ENCODE measurements around the gene NF1. TPM values are rescaled to one million over a fixed set of nuclear protein-coding genes. Genes with fewer than 3 reads are reported as not detected.

The NF1 gene
- total and polyA plus RNA-seq, 10 donors = 3.1 to 97.7 (median 58.3) TPM

DNA sequence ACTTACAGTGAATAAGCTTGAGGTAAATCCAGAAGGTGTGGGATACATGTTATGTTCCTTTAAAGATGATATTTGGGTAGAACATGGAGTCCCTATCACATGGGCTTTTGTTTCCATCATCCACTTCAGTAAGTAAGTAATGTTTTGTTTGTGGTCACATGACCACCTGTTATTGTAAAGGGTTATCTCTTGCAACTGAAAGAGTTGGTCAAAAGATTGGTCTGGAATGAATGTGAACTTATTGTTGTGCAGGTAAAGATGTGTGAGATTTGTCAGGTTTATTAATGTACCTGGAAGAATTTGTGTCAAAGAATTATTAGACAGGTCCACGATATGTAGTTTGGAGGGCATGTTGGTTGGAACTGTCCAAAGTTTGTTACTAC lies 200.7 kb downstream of the NF1 start:
- 92 to 100% (median 95%) methylated on average over 1 of the region's 1 CpG for WGBS, 5 donors

DNA sequence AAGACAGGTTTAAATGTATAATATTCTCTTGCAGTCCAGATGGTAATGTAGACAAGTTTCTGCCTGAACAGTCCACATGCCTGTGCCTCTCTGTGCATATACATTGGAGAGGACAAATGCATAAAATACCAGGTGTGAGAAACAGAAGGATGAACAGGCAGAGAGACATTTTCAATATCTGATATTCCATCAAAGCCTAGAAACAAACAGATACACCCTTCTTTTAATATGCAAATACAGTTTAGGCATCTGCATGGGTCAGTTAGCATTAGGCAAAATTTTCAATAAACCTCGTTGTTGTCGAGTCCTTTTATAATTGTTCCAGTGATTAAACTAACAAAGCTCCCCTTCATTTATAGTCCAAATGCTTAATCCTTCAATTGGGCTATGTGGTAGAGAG lies 201.4 kb downstream of the NF1 start:
- DNase-seq = no peak
- 90 to 98% (median 93%) methylated on average over 2 of the region's 2 CpGs for WGBS, 5 donors
- no peaks in the 10 kb centered on the region for H3K9me3 ChIP-seq
- H3K36me3 ChIP-seq = peaks cover 0 to 7% (median 0%) of the 10 kb centered on the region in 6 donors
- no peaks in the 10 kb centered on the region for H3K27me3 ChIP-seq (replicated peaks in 1 of 7)
- no peak overlapping the region for H3K27ac ChIP-seq
- no peak overlapping the region for H3K4me3 ChIP-seq
- TF ChIP-seq, protein P1, sequence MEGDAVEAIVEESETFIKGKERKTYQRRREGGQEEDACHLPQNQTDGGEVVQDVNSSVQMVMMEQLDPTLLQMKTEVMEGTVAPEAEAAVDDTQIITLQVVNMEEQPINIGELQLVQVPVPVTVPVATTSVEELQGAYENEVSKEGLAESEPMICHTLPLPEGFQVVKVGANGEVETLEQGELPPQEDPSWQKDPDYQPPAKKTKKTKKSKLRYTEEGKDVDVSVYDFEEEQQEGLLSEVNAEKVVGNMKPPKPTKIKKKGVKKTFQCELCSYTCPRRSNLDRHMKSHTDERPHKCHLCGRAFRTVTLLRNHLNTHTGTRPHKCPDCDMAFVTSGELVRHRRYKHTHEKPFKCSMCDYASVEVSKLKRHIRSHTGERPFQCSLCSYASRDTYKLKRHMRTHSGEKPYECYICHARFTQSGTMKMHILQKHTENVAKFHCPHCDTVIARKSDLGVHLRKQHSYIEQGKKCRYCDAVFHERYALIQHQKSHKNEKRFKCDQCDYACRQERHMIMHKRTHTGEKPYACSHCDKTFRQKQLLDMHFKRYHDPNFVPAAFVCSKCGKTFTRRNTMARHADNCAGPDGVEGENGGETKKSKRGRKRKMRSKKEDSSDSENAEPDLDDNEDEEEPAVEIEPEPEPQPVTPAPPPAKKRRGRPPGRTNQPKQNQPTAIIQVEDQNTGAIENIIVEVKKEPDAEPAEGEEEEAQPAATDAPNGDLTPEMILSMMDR (IDR thresholded peaks at IDR 0.05 in 8 of 11, conservative IDR thresholded peaks at IDR 0.05 in 3 of 11) = no peak
- TF ChIP-seq POLR2A (IDR thresholded peaks at IDR 0.05) (no peak), POLR2AphosphoS5 (IDR thresholded peaks at IDR 0.05) (no peak)
- no peaks in the 10 kb centered on the region for H3K4me1 ChIP-seq
- intact Hi-C loops (cut with DNase I; ENCODE audit: low total_unique reads) = no loop called here

More for the DNA sequence above, 200.7 kb downstream of the NF1 start:
- TF ChIP-seq POLR2A (IDR thresholded peaks at IDR 0.05) (no peak), POLR2AphosphoS5 (IDR thresholded peaks at IDR 0.05) (no peak)
- TF ChIP-seq, protein P1 (IDR thresholded peaks at IDR 0.05 in 8 of 11, conservative IDR thresholded peaks at IDR 0.05 in 3 of 11) = no peak
- no peak for DNase-seq
- no peak overlapping the region for H3K27ac ChIP-seq
- no peaks in the 10 kb centered on the region for H3K9me3 ChIP-seq
- H3K4me3 ChIP-seq = no peak overlapping the region
- H3K36me3 ChIP-seq = peaks cover 0 to 8% (median 0%) of the 10 kb centered on the region in 6 donors
- H3K27me3 ChIP-seq (replicated peaks in 1 of 7) = no peaks in the 10 kb centered on the region
- no peaks in the 10 kb centered on the region for H3K4me1 ChIP-seq
- intact Hi-C loops (cut with DNase I; ENCODE audit: low total_unique reads) = no loop called here

DNA sequence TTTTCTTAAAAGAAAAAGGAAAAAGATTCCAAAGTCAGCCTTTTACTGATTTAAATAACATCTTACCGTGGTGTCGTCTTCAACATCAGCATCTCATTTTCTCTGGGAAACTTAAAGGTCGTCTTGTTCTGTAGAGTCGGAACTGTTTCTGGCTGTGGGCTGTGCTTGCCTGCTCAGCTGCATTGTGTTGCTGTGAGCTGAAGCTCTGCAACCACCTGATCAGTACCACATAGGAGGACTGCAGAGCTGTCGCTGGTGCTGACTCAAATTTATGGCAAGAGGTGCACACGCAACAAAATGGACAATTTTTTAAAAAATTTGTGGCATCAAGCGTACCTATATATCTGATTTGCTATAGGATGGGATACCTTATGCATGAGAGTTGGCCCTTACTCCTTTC lies 202.3 kb downstream of the NF1 start, which contains the start of gene OMG:
Gene OMG, minus strand, starts transcription at position 150 of the 400 bp plus-strand sequence. CDS start 908 bp downstream, outside the sequence.
- TF ChIP-seq POLR2A (IDR thresholded peaks at IDR 0.05) = no peak
- TF ChIP-seq, protein P1 (IDR thresholded peaks at IDR 0.05 in 8 of 11, conservative IDR thresholded peaks at IDR 0.05 in 3 of 11) = no peak
- TF ChIP-seq POLR2AphosphoS5 (IDR thresholded peaks at IDR 0.05) = no peak
- 91 to 95% (median 92%) methylated on average over 7 of the region's 7 CpGs for WGBS, 5 donors
- intact Hi-C loops (cut with DNase I; ENCODE audit: low total_unique reads) = no loop called here
- no peaks in the 10 kb centered on the region for H3K27me3 ChIP-seq (replicated peaks in 1 of 7)
- H3K4me1 ChIP-seq = peaks cover 0 to 9% (median 0%) of the 10 kb centered on the region in 6 donors
- DNase-seq = no peak
- H3K27ac ChIP-seq = no peak within 1 kb of the TSS
- peaks cover 0 to 4% (median 0%) of the 10 kb centered on the region in 6 donors for H3K36me3 ChIP-seq
- H3K9me3 ChIP-seq = no peaks in the 10 kb centered on the region
- no peak within 1 kb of the TSS for H3K4me3 ChIP-seq

DNA sequence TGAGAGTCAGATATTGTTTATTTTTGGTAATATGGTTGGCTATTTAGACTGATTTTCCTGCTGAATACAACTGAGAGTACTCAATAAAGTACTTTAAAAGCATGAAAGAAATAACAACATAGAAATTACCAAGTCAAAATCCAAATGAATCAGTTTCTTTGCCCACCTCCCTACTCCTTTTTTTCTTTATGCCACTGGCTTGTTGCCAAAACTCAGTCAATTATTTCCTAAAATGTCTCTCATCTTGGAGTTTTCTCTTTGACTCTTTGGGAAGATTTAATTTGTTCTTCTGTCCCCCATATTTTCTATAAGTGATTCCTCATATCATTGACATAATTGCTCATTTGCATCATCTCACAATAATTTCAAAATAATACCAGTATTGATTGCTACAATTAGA lies 204.8 kb downstream of the NF1 start:
- TF ChIP-seq POLR2AphosphoS5 (IDR thresholded peaks at IDR 0.05) (no peak), POLR2A (IDR thresholded peaks at IDR 0.05) (no peak)
- TF ChIP-seq, protein P1 (IDR thresholded peaks at IDR 0.05 in 8 of 11, conservative IDR thresholded peaks at IDR 0.05 in 3 of 11) = no peak
- Histone ChIP-seq H3K36me3 (peaks cover 0 to 27% (median 12%) of the 10 kb centered on the region in 6 donors), H3K27me3 (replicated peaks in 1 of 7) (no peaks in the 10 kb centered on the region), H3K4me3 (no peak overlapping the region), H3K9me3 (no peaks in the 10 kb centered on the region), H3K27ac (no peak overlapping the region), H3K4me1 (peaks cover 0 to 31% (median 0%) of the 10 kb centered on the region in 6 donors)
- intact Hi-C loops (cut with DNase I; ENCODE audit: low total_unique reads) = loop anchor here (10.0 kb wide), 1 partner anchor 55 kb away; no protein-coding TSS in a partner anchor
- DNase-seq = no peak
